GM23248 (cell line): ENCODE measurements around the gene DCAF7. TPM values are rescaled to one million over a fixed set of nuclear protein-coding genes. Genes with fewer than 3 reads are reported as not detected.
A peak's percentile ranks its signal among the peaks of the same experiment; 100 is the strongest.

Source experiments
- DNase-seq: peaks from one replicate; pipeline ENCODE4 v3.0.0-alpha.2; 2015
- H2AFZ ChIP-seq: fragments of 200-600 bp; sonication (generic); 2 replicates; pipeline ENCODE4 v1.6.1; 2016; ENCODE audit warnings: antibody characterized with exemption
- H3F3A ChIP-seq: fragments of 200-600 bp; sonication (generic); 2 replicates; pipeline ENCODE4 v1.6.1; 2016; ENCODE audit warnings: mild to moderate bottlenecking, antibody characterized with exemption, mixed run types; ENCODE audit not compliant: insufficient read depth
- H3K27ac ChIP-seq: fragments of 200-600 bp; sonication (generic); 2 replicates; pipeline ENCODE4 v1.5.1; 2016; ENCODE audit warnings: mild to moderate bottlenecking
- H3K27me3 ChIP-seq: fragments of 200-600 bp; sonication (generic); replicated peaks from 2 replicates; pipeline ENCODE4 v1.6.1; 2016; ENCODE audit warnings: mild to moderate bottlenecking; ENCODE audit not compliant: insufficient read depth
- H3K36me3 ChIP-seq: fragments of 200-600 bp; sonication (generic); 2 replicates; pipeline ENCODE4 v1.6.1; 2016; ENCODE audit warnings: low read depth, mild to moderate bottlenecking
- H3K4me1 ChIP-seq: fragments of 200-600 bp; sonication (generic); 2 replicates; pipeline ENCODE4 v1.6.1; 2016; ENCODE audit warnings: mild to moderate bottlenecking; ENCODE audit not compliant: insufficient read depth
- H3K4me2 ChIP-seq: fragments of 200-600 bp; sonication (generic); one replicate; pipeline ENCODE4 v1.6.1; 2016; ENCODE audit warnings: mild to moderate bottlenecking; ENCODE audit not compliant: unreplicated experiment
- H3K4me3 ChIP-seq: fragments of 200-600 bp; sonication (generic); 2 replicates; pipeline ENCODE4 v1.5.1; 2016; ENCODE audit warnings: mild to moderate bottlenecking
- H3K79me2 ChIP-seq: fragments of 200-600 bp; sonication (generic); 2 replicates; pipeline ENCODE4 v1.6.1; 2016; ENCODE audit warnings: mild to moderate bottlenecking; ENCODE audit not compliant: insufficient read depth
- H3K9ac ChIP-seq: fragments of 200-600 bp; sonication (generic); 2 replicates; pipeline ENCODE4 v1.6.1; 2016; ENCODE audit warnings: mild to moderate bottlenecking
- H3K9me2 ChIP-seq: fragments of 200-600 bp; sonication (generic); 2 replicates; pipeline ENCODE4 v1.6.1; 2016; ENCODE audit warnings: mixed run types, mild to moderate bottlenecking, moderate library complexity; ENCODE audit not compliant: insufficient read depth
- H3K9me3 ChIP-seq: fragments of 200-600 bp; sonication (generic); one replicate; pipeline ENCODE4 v1.6.1; 2017; ENCODE audit warnings: low read depth
- H4K20me1 ChIP-seq: fragments of 200-600 bp; sonication (generic); 2 replicates; pipeline ENCODE4 v1.6.0; 2016; ENCODE audit not compliant: insufficient read depth
- EZH2 ChIP-seq: fragments of 200-600 bp; sonication (generic); IDR thresholded peaks from 2 replicates; pipeline ENCODE4 v1.6.1; 2018; ENCODE audit warnings: antibody characterized with exemption, mild to moderate bottlenecking; ENCODE audit not compliant: insufficient read depth, poor library complexity, severe bottlenecking
- EZH2phosphoT487 ChIP-seq: fragments of 200-600 bp; sonication (generic); IDR thresholded peaks from 2 replicates; pipeline ENCODE4 v1.6.1; 2018; ENCODE audit warnings: antibody characterized with exemption, moderate library complexity, mild to moderate bottlenecking, low read depth; ENCODE audit not compliant: insufficient read depth
- WGBS, 2 experiments: methylation state at CpG; one replicate each; pipeline ENCODE4 v1.1.6; 2015 to 2017; ENCODE audit warnings: low lambda C conversion rate in 2 of 2, low coverage in 1 of 2; ENCODE audit errors: missing lambda C conversion rate in 2 of 2; 5-methylcytosine and 5-hydroxymethylcytosine counted together
- in situ Hi-C: fragments of 300-500 bp; cut with MboI; formaldehyde crosslinking; loops from 2 replicates; pipeline ENCODE4 v1.15.0; 2020
- polyA plus RNA-seq: library from polyadenylated mRNA; unstranded; fragments of >200 nt; fragmentation: Nextera tagmentation; extraction: Ambion mirVana; gene quantifications from 2 replicates; pipeline ENCODE4 v1.2.1, GENCODE V29; 2016
- total RNA-seq: library from RNA; depleted of rRNA; stranded (reverse); fragments of >200 nt; shearing (Covaris generic); gene quantifications from 2 replicates; pipeline ENCODE4 v1.2.3, GENCODE V29; 2014

DCAF7 gene
- total and polyA plus RNA-seq, 2 experiments from 2014 or later = 21.2 to 38.2 TPM

DNA sequence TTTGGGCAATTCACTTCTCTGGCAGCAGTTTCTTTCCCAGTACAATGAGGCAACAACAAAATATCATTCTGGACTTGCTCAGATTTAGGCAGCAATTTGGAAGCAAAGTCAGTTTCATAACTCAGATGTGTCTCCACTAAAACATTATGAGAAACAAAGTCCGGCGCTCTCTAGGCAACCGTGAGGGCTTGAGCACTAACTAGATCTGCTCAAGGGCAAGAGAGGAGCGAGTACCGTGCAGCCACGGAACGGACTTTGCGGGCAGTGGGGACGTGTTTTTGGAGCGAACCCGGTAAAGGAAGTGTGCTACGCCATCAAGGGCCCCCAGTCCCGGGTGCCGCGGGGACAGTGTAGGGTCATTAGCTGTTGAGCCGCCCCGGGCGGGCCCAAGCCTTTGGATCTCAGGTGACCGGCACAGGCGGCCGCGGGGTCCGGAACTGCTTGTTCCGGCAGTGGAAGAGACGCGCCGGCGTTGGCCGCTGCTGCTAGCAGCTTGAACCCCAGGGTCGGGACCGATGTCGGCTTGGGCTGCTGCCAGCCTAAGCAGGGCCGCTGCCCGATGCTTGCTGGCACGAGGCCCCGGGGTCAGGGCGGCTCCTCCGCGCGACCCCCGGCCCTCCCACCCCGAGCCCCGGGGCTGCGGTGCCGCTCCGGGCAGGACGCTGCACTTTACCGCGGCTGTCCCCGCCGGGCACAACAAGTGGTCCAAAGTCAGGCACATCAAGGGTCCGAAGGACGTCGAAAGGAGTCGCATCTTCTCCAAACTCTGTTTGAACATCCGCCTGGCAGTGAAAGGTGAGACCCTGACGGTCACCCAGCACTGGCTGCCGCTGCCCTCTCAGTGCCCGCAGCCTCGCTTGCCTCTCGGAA, 50.5 kb downstream of the DCAF7 start, which contains the start of gene TACO1:
Gene TACO1 (plus strand): TSS at position 327 of the 870 bp plus-strand sequence. CDS start 189 bp downstream, at position 516.
- Histone ChIP-seq H2AFZ (peak within 1 kb of the TSS; percentile 97), H4K20me1 (no peaks in the 10 kb centered on the region), H3K9me3 (no peaks in the 10 kb centered on the region), H3K4me3 (peak within 1 kb of the TSS; percentile 82), H3K27me3 (no peaks in the 10 kb centered on the region), H3K36me3 (peaks cover 4% of the 10 kb centered on the region; the same call in 1 of the 2 replicates), H3K9ac (peak within 1 kb of the TSS; percentile 90), H3K27ac (peak within 1 kb of the TSS; percentile 43), H3K9me2 (no peaks in the 10 kb centered on the region), H3K4me2 (peak within 1 kb of the TSS; percentile 88), H3K79me2 (peaks cover 23% of the 10 kb centered on the region), H3F3A (no peaks in the 10 kb centered on the region), H3K4me1 (peaks cover 4% of the 10 kb centered on the region)
- in situ Hi-C loops = no loop called here
- TF ChIP-seq EZH2phosphoT487 = no peak
- no peak for TF ChIP-seq EZH2
- WGBS, 2 experiments = 1% methylated on average over 54 to 60 of the region's 61 CpGs
- peak; percentile 86 for DNase-seq

DNA sequence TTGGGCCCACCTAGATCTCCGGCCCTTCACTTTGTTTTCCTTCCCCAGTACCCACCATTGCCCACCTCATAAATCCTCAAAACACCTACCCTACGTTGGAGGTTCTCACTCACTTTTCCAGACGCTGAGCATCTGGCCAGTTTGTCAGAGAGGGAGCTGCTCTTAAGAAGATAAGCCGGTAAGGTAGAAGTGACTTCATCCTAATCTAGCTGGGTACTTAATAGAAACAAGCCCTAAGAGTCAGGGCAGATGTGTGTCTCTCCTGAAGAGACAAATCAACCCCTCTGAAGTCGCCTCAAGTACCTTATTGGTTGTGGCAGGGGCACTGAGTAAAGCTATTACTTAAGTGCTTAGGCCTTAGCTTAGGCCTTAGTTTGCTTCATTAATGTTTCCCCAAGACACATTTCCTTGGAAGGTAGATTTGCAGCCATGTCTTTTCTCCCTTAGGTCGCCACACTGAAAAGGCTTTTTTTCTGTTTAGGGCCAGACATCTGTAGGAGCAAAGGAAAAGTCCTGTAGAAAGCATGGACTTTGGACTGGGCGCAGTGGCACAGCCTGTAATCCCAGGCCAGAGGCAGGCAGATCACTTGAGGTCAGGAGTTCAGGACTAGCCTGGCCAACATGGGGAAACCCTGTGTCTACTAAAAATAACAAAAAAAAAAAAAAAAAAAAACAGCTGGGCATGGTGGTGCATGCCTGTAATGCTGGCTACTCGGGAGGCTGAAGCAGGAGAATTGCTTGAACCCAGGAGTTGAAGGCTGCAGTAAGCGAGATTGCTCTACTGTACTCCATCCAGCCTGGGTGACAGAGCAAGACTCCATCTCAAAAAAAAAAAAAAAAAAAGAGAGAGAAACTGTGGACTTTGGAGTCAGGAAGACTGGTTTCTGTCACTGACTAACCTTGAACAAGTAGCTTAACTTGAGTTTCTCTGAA, 51.4 kb downstream of the DCAF7 start:
- peak overlapping the region; percentile 43; the same call in 1 of the 2 replicates for H3K27ac ChIP-seq
- DNase-seq = peak; percentile 42
- TF ChIP-seq EZH2 = no peak
- TF ChIP-seq EZH2phosphoT487 = no peak
- H3K79me2 ChIP-seq = peaks cover 23% of the 10 kb centered on the region
- peak overlapping the region; percentile 82 for H3K4me3 ChIP-seq
- H4K20me1 ChIP-seq = no peaks in the 10 kb centered on the region
- no peaks in the 10 kb centered on the region for H3K9me2 ChIP-seq
- 40 to 41% methylated on average over 9 of the region's 9 CpGs for WGBS, 2 experiments
- peak overlapping the region; percentile 88 for H3K4me2 ChIP-seq
- no peaks in the 10 kb centered on the region for H3K27me3 ChIP-seq
- peaks cover 4% of the 10 kb centered on the region; the same call in 1 of the 2 replicates for H3K36me3 ChIP-seq
- peaks cover 4% of the 10 kb centered on the region for H3K4me1 ChIP-seq
- H3K9ac ChIP-seq = peak overlapping the region; percentile 90
- peak overlapping the region; percentile 97 for H2AFZ ChIP-seq
- H3K9me3 ChIP-seq = no peaks in the 10 kb centered on the region
- in situ Hi-C loops = no loop called here
- no peaks in the 10 kb centered on the region for H3F3A ChIP-seq

DNA sequence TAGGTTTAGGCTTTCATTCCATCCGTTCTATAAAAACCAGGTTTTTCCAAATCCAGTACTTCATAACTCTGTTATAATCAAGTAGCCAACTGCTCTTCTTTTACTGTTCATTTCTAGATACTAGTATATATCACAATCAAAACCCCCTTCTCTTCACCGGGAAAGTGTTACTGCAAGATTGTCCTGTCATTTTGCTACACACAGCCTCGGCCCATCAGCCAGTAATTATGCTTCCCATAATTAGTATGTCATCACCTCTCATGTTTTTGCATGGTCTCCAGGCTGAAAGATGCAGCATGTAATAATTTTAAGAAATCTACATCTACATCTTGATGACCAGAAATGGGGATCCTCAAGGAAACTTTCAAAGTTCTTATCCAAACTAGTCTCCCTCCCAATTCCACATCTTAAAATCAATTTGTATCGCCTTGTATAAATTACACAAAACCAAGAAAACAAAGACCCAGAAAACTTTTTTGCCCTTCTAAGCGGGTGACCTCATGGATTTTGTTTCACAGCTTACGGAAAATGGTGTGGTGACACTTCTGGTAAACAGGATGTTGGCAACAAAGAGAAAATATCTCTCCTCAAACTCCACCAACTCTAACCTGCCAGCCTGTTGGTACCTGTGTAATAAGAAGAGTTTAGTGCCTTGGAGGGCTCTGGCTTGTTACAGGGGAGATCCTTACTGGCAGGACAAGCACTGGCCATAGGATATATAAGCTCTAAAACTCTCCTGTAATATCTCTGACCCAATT, 59.7 kb downstream of the DCAF7 start:
- Histone ChIP-seq H3K4me3 (no peak overlapping the region), H3K27me3 (no peaks in the 10 kb centered on the region), H3K4me2 (no peak overlapping the region), H3K27ac (no peak overlapping the region), H3K36me3 (peaks cover 10% of the 10 kb centered on the region; the same call in 1 of the 2 replicates), H3K9me3 (no peaks in the 10 kb centered on the region), H4K20me1 (no peaks in the 10 kb centered on the region), H3F3A (peaks cover 17% of the 10 kb centered on the region), H3K79me2 (no peaks in the 10 kb centered on the region), H3K4me1 (no peaks in the 10 kb centered on the region), H2AFZ (no peak overlapping the region), H3K9me2 (no peaks in the 10 kb centered on the region), H3K9ac (no peak overlapping the region)
- in situ Hi-C loops = no loop called here
- no peak for TF ChIP-seq EZH2phosphoT487
- TF ChIP-seq EZH2 = no peak
- WGBS, 2 experiments = 86 to 91% methylated on average over 6 of the region's 6 CpGs
- no peak for DNase-seq
